T-helper 2 cell treated with Interferon-gamma antibody and Interleukin-4, amounts not matched to agents 5 μg/mL and 100 μg/mL, for 36 hours (primary cell): ENCODE measurements around the gene NCOR1.

ENCODE experiments used
- DNase-seq: peaks from one replicate; pipeline ENCODE4 v3.0.0; 2021; ENCODE audit warnings: low spot score
- H3K27ac Mint-ChIP-seq: one replicate; pipeline ENCODE4 v1.8.0; 2021; ENCODE audit warnings: mild to moderate bottlenecking, mixed read lengths
- H3K27me3 Mint-ChIP-seq: one replicate; pipeline ENCODE4 v1.8.0; 2021; ENCODE audit warnings: low read depth, mixed read lengths
- H3K36me3 Mint-ChIP-seq: one replicate; pipeline ENCODE4 v1.8.0; 2021; ENCODE audit warnings: low read depth, mixed read lengths
- H3K4me1 Mint-ChIP-seq: one replicate; pipeline ENCODE4 v1.8.0; 2021; ENCODE audit warnings: low read depth, mixed read lengths
- H3K4me3 Mint-ChIP-seq: one replicate; pipeline ENCODE4 v1.8.0; 2022; ENCODE audit warnings: mild to moderate bottlenecking, moderate library complexity, mixed read lengths
- H3K9me3 Mint-ChIP-seq: one replicate; pipeline ENCODE4 v1.8.0; 2021; ENCODE audit warnings: mixed read lengths

Gene NCOR1

DNA sequence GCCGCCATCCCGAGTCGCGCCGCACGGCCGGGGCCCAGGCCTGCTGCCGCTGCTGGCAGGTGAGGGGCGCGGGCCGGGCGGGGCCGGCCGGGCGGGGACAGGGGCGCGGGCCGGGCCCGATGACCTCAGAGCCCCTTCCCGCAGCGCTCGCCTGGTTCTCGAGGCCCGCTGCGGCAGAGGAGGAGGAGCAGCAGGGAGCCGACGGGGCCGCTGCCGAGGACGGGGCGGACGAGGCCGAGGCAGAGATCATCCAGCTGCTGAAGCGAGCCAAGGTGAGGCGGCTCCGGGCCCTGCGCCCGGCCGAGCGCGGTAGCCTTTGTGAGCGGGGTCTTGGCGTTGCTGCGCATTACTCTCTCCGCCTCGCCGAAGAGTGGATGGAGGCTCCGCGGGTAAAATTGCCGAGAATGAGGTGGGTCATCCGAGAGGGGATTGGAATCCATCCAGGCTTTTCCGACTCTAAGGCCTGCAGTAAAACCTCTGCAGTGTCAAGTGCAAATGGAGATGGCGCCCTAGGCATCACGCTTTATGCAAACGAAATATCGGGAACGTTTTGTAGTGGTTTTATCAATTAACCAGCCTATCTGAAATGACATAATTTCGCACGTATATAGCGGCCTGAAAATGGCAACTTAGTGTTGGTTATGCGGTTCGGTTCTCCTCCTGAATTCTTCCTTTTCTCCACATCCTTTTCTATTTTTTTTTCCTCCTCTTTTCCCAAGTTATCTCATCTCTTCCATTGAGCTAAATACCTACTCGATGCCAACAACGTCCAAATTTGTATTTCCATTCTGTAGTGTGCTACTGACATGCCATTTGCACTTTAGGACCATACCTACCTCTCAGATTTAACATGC lies 215.1 kb downstream of the NCOR1 start:
- Mint-ChIP-seq H3K27me3 (no peaks in the 10 kb centered on the region), H3K9me3 (no peaks in the 10 kb centered on the region), H3K4me3 (peak overlapping the region; percentile 92), H3K4me1 (peaks cover 20% of the 10 kb centered on the region), H3K36me3 (peaks cover 46% of the 10 kb centered on the region), H3K27ac (peak overlapping the region; percentile 94)
- DNase-seq: no peak

GRCh38 chr17:15999141-15999973 lies 216.0 kb downstream of the NCOR1 start, which contains the start of the genes TTC19 and ZSWIM7:
Gene TTC19 (plus strand): TSS chr17:15999824. CDS start chr17:15999849, 25 bp downstream.
Gene ZSWIM7 (minus strand): TSS chr17:15999704. CDS start chr17:15999594, 110 bp downstream.
- Mint-ChIP-seq H3K4me3 (peak within 1 kb of the TSS; percentile 95), H3K27me3 (no peaks in the 10 kb centered on the region), H3K36me3 (peaks cover 39% of the 10 kb centered on the region), H3K9me3 (no peaks in the 10 kb centered on the region), H3K4me1 (peaks cover 22% of the 10 kb centered on the region), H3K27ac (peak within 1 kb of the TSS; percentile 100)
- DNase-seq: peak; percentile 97

DNA sequence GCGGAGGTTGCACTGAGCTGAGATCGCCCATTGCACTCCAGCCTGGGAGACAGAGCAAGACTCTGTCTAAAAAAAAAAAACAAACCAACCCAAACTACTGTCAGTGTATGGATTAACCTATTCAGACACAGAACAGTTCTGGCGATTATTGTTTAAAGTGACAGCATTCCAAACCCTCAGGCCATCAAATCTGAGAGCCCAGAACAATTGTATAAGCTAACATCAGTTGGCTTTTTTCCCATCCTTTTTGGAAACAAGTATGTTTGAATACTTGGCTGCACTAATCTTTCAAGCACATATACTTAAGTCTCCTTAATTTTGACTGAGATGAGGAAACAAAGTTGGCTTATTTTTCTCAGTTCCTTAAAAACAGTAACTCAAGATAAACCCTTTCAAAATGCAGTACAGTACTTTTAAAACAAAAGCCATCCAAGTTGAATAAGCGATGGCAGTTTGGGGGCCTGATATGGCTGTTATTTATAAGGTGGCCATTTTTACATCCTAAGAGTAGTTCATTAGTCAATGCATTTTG lies 217.2 kb downstream of the NCOR1 start:
- Mint-ChIP-seq H3K4me3 (peak overlapping the region; percentile 95), H3K4me1 (peaks cover 20% of the 10 kb centered on the region), H3K9me3 (no peaks in the 10 kb centered on the region), H3K36me3 (peaks cover 28% of the 10 kb centered on the region), H3K27ac (peak overlapping the region; percentile 100), H3K27me3 (no peaks in the 10 kb centered on the region)
- DNase-seq: no peak

DNA sequence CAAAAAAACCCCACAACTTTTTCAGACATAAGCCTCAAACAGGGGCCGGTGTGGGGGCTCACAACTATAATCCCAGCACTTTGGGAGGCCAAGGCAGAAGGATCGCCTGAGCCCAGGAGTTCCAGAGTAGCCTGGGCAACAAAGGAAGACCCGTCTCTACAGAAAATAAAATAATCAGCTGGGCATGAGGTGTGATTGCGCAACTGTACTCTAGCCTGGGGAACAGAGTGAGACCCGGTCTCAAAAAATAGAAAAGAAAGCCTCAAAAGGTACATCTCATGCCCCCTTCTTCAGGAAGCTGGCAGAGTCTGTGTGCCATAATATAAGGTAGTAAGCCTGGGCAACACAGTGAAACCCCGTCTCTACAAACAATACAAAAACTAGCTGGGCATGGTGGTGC lies 219.0 kb downstream of the NCOR1 start:
- DNase-seq: no peak
- peaks cover 11% of the 10 kb centered on the region for H3K36me3 Mint-ChIP-seq
- H3K4me3 Mint-ChIP-seq: no peak overlapping the region
- peaks cover 13% of the 10 kb centered on the region for H3K4me1 Mint-ChIP-seq
- H3K27me3 Mint-ChIP-seq: no peaks in the 10 kb centered on the region
- no peak overlapping the region for H3K27ac Mint-ChIP-seq
- no peaks in the 10 kb centered on the region for H3K9me3 Mint-ChIP-seq

GRCh38 chr17:15981646-15982580 lies 233.4 kb downstream of the NCOR1 start:
- H3K4me3 Mint-ChIP-seq: no peak overlapping the region
- no peaks in the 10 kb centered on the region for H3K9me3 Mint-ChIP-seq
- no peak for DNase-seq
- no peak overlapping the region for H3K27ac Mint-ChIP-seq
- H3K36me3 Mint-ChIP-seq: peaks cover 33% of the 10 kb centered on the region
- no peaks in the 10 kb centered on the region for H3K27me3 Mint-ChIP-seq
- peaks cover 14% of the 10 kb centered on the region for H3K4me1 Mint-ChIP-seq

GRCh38 chr17:15981208-15981607 lies 234.1 kb downstream of the NCOR1 start:
- H3K27ac Mint-ChIP-seq: no peak overlapping the region
- H3K4me3 Mint-ChIP-seq: no peak overlapping the region

More at GRCh38 chr17:15981208-15981607, 234.1 kb downstream of the NCOR1 start:
- H3K4me1 Mint-ChIP-seq: peaks cover 14% of the 10 kb centered on the region
- no peaks in the 10 kb centered on the region for H3K9me3 Mint-ChIP-seq
- H3K27me3 Mint-ChIP-seq: no peaks in the 10 kb centered on the region
- DNase-seq: peak; percentile 42
- H3K36me3 Mint-ChIP-seq: peaks cover 31% of the 10 kb centered on the region
